HG03457 (cell line): ENCODE data around the gene XPNPEP1.

Experiments used
- ATAC-seq: cut with Tn5 transposase; IDR thresholded peaks from one replicate; pipeline ENCODE4 v1.9.1; 2021; ENCODE audit warnings: moderate number of reproducible peaks; ENCODE audit not compliant: unreplicated experiment

Gene XPNPEP1

GRCh38 chr10:109895095-109895818, 28.1 kb downstream of the XPNPEP1 start:
- ATAC-seq: no peak

DNA sequence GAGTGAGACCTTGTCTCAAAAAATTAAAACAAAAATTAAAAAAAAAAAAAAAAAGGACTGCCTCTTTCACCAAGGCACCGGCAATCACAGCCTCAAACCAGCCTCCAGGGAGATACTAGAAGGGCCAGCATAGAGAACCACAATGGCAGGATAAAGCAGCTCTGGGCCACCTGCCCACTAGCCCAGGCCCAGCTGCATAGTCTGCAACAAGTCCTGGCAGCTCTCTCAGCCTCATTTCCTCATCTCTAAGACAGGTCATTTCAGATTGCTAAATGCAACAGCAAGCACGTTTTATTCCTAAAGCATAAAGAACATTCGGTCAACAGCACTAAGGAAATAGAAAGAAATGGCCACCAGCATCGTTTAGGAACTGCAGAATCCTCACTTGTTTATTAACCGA, 28.8 kb downstream of the XPNPEP1 start:
- no peak for ATAC-seq

- ATAC-seq: no peak
Observed at GRCh38 chr10:109893386-109893785, 29.9 kb downstream of the XPNPEP1 start.

DNA sequence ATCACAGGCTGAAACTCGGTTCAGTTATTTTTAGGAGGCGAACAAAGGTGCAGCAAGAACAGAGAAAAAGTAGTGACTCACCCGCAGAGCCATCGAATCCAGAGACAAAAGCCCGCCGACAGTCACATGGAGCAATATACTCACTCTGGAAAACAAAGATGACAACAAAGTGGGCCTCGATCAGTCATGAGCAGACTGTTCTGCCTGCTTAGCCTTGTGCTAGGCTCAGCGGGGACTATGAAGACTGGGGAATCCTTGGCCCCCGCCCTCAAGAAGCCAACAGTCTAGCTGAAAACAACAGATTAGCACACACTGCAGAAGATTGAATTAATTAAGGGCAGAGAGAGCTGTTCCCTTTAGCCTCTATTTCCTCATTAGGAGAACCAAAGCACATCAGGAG, 30.4 kb downstream of the XPNPEP1 start:
- ATAC-seq: no peak

DNA sequence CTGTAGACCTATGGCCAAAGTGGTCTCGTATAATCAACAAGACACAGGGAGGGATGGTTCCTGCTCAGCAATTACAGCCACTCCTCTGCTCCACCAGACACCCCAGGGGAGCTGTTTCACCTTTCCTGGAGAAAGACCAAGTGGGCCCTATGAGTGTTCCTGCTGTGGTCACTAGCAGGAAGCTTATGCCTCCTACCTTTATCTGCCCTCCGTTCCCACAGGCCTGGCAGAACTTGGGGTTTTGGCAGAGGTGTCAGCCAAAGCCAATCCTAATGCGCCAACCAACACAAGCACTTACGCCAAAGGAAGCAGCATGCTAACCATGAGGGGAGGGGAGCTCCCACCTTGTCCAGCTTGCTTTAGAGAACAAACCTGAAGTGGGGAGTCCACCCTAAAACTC, 31.2 kb downstream of the XPNPEP1 start:
- no peak for ATAC-seq

DNA sequence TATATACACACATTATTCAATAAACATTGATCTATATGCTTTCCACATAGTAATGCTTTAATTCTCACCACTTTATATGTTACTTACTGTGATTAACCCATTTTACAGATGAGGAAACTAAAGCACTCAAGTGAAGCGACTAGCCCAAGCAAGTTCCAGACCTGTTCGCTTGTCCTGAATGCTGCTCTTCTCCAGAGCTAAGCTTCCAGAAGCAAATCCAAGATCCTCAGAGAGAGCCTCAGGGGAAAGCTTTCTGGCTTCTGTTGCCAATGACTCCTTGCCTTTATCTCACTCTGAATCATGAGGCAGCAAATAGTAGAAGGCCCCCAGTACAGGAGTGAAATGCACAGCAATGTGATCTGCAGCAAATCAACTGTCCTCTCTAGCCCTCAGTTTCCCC, 32.2 kb downstream of the XPNPEP1 start:
- no peak for ATAC-seq

- no peak for ATAC-seq
Observed at GRCh38 chr10:109889867-109890266, 33.4 kb downstream of the XPNPEP1 start.

GRCh38 chr10:109887776-109888175, 35.5 kb downstream of the XPNPEP1 start:
- no peak for ATAC-seq

DNA sequence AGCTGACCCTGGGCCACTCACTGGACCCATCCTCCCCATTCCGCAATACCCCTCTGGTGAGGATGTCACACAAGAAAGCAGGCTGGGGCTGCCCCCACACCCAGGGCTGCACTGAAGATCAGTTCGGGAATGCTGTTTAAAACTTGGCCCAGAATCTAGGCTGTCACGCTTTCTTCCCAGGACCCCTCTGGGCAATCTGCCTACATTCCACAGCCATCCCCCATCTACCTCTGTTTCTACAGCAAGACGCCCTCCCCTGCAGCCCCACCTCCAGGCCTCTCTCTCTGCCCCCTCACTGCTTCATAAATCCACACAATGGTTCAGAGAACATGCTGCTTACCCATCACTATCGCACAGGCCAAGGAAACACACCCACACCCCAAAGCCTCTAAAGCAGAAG, 36.1 kb downstream of the XPNPEP1 start:
- no peak for ATAC-seq

DNA sequence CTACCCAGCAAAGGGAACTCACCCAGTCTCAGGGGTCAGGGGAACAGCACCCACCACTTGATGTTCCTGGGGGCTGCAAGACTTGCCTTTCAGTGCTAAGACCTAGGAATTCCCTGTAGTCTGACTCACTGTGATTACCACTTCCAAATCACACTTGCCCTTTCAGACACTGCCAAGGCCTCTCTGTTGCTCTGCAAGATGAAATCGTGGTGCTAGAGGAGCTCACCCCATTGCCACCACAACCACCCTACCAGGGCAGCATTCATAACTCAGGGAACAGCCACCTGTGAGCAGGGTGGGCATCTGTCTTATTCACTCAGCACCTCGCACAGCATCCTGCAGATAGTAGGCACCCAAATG, 36.5 kb downstream of the XPNPEP1 start:
- no peak for ATAC-seq

GRCh38 chr10:109886037-109886780, 37.1 kb downstream of the XPNPEP1 start:
- no peak for ATAC-seq

- no peak for ATAC-seq
Observed at GRCh38 chr10:109883859-109884771, 39.2 kb downstream of the XPNPEP1 start.

- no peak for ATAC-seq
Observed at GRCh38 chr10:109882251-109883057, 40.9 kb downstream of the XPNPEP1 start.

DNA sequence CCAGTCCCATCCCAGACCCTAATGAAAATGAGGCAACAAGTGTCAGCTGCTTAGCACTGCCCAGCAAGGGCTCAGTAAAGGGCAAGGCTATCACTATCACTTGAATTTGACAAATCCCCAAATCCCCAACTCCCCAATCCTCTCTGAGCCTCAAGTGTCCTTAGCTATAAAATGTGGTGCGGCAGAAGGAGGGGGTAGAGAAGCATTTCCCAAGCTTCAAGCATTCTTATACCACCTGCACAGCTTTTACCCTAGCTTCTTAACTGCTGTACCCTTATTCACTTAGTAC, 41.6 kb downstream of the XPNPEP1 start:
- ATAC-seq: no peak

DNA sequence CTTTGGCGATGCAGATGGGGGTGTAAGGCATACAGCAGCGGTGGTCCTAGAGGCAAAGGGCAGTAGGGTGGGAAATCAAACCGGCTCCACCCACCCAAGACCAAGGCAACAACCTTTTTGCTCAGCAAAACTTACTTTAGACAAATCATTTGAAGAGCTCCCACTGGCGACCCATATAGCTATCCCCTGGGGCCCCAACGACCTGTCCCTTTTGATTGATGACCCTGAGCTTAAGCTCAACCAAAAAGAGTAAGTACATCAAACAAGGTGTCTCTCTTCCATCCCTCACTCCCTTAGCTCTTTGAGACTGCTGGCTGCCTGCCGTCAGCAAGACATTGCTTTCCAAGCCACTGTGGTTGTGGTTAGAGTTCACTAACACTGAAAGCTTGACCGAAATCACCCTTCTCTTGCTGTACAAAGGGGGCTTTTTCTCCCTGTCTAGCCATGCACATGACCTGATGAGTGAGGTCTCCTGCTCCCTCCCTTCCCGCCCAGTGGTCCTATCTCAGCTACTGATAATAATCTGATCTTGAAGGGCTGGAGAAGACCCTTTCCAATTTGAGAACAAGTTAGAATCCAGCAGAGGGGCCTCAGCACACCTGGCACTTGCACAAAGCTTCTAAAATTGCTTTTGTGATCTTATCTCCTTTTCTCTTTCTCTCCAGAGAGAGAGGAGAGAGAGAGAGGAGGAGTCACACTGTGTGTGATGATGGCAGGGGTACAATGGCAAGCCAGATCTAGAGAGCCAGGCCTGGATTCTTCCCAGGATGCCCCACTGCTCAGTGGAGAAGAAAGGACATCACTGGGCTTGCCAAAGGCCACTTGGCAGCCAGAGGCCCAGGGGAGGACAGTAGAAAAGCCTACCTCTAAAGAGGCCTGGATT, 42.2 kb downstream of the XPNPEP1 start:
- no peak for ATAC-seq

DNA sequence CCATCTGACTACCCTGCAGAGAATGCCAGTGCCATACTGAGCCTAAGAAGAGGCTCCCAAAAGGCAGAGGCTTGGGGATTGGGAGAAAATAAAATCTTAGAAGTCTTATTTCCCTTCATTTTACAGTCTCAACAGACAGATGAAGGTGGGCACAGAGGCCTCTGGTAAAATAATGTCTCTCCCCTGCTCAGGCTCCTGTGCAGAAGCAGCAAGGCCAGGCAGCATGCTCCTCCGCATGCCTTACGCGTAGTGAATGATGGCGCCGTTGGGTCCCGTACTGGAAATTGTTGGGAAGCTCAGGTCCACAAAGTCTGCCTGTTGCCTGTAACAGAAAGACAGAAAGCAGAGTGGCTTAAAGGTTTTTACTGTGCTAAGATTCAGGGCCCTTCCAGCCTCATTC, 45.8 kb downstream of the XPNPEP1 start:
- no peak for ATAC-seq

DNA sequence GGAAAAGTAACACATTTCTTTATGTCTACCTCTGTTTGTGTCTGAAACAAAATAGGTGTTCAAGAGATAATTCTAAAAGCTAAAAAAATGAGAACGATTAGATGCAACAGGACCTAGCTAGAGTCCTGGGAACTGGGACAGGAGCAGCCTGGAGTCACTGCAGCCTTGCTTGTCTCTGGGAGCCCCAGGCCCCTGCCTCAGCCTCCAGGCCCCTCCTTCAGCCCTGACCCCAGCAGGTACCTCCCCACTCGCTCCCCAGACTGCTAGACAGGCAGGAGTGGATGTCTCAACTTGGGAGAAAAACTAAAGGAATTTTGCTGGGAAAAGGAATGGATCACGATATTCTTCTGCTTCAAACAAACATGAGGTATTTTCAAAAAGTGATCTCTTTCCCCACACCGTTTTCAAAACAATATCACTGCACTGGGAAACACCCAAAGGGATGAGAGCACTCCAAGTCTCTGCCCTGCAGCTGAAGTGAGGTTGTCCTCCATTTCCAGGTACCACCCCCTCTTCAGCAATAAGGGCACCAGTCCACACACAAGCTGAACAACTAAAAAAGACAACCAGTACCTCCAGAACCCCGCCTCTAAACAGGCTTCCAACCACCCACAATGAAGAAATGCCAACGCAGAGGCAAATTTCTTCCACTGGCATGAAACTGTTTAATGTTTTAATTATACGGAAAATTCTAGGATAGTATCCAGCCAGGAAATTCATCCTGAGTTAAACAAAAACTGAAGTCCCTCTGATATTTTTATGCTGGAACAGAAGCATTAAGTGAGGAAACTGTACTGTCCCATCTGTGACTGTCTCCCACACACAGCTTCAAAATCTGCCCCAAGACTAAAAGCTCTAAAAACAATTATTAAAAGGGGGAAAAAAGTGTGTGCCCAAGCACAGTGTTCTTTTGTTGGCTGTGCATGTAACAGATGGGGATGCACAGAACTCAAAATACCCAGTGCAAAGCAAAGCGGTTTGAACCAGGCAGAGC, 47.2 kb downstream of the XPNPEP1 start:
- no peak for ATAC-seq

- ATAC-seq: no peak
Observed at GRCh38 chr10:109875151-109875568, 48.2 kb downstream of the XPNPEP1 start.

- ATAC-seq: no peak
Observed at GRCh38 chr10:109871476-109871875, 51.8 kb downstream of the XPNPEP1 start.
